ENCODE measurements around the gene ZBBX. TPM values are rescaled to one million over a fixed set of nuclear protein-coding genes. Genes with fewer than 3 reads are reported as not detected.

ZBBX gene
- polyA plus RNA-seq, 2 of the 4 experiments (the other 2 are of a cell fraction), result 0.05 TPM; not detected in 1

- H3K4me3 ChIP-seq, result no peak overlapping the region
- no peaks in the 10 kb centered on the region for H3K4me1 ChIP-seq
- FAIRE-seq, result no peak
- H3K4me2 ChIP-seq, result no peak overlapping the region
- ATAC-seq, result no peak
- no peak overlapping the region for H3K27ac ChIP-seq
- WGBS (ENCODE audit: missing lambda C conversion rate), result 10% methylated on average over 1 of the region's 1 CpG
- TF ChIP-seq CHD4 (IDR thresholded peaks at IDR 0.05; ENCODE audit: borderline replicate concordance), result no peak
- TF ChIP-seq SREBF2 (IDR thresholded peaks at IDR 0.05), result no peak
- TF ChIP-seq E2F6 (IDR thresholded peaks at IDR 0.05; ENCODE audit: borderline replicate concordance, low read depth), result no peak
- TF ChIP-seq EHMT2 (IDR thresholded peaks at IDR 0.05; ENCODE audit: low read depth), result no peak
- TF ChIP-seq HOXB5 (CRISPR knock-in tag; IDR thresholded peaks at IDR 0.05), result no peak
- TF ChIP-seq CBX8 (IDR thresholded peaks at IDR 0.05), result no peak
- no peak for TF ChIP-seq KDM1A (IDR thresholded peaks at IDR 0.05; ENCODE audit: low read depth)
- TF ChIP-seq BCL3 (IDR thresholded peaks at IDR 0.05), result no peak
- no peak for TF ChIP-seq ZNF302 (CRISPR knock-in tag; IDR thresholded peaks at IDR 0.05)
- no peak for TF ChIP-seq ZFP36 (IDR thresholded peaks at IDR 0.05; ENCODE audit: borderline replicate concordance, partially characterized antibody)
- no peak for TF ChIP-seq CTCF (IDR thresholded peaks at IDR 0.05)
- no peak for TF ChIP-seq PHF8 (IDR thresholded peaks at IDR 0.05; ENCODE audit: borderline replicate concordance, low read depth)
- TF ChIP-seq PBX3 (IDR thresholded peaks at IDR 0.05), result no peak
- no peak for TF ChIP-seq MAFK (IDR thresholded peaks at IDR 0.05; ENCODE audit: partially characterized antibody)
- no peak for TF ChIP-seq HES2 (IDR thresholded peaks at IDR 0.05)
- no peak for TF ChIP-seq CBX2 (IDR thresholded peaks at IDR 0.05; ENCODE audit: borderline replicate concordance, low read depth)
- TF ChIP-seq ELK1 (IDR thresholded peaks at IDR 0.05; ENCODE audit: low read depth, low read length), result no peak
- H3K9me3 ChIP-seq, result no peaks in the 10 kb centered on the region
- DNase-seq (ENCODE audit: low read depth in 1 of 2, low spot score in 1 of 2), result no peak
- ChIA-PET POLR2A (no interaction called here), CTCF (no interaction called here)
These were observed 74.7 kb downstream of the ZBBX start for GRCh38 chr3:167305340-167305890.

- TF ChIP-seq USF2 (IDR thresholded peaks at IDR 0.05), result no peak
- TF ChIP-seq E2F6 (IDR thresholded peaks at IDR 0.05; ENCODE audit: borderline replicate concordance, low read depth), result no peak
- no peak for TF ChIP-seq HOXB5 (CRISPR knock-in tag; IDR thresholded peaks at IDR 0.05)
- TF ChIP-seq SMC3 (IDR thresholded peaks at IDR 0.05), result no peak
- TF ChIP-seq RNF2 (IDR thresholded peaks at IDR 0.05; ENCODE audit: borderline replicate concordance, low read depth), result no peak
- TF ChIP-seq HMGXB4 (CRISPR knock-in tag; IDR thresholded peaks at IDR 0.05; ENCODE audit: borderline replicate concordance), result no peak
- DNase-seq (ENCODE audit: low read depth in 1 of 2, low spot score in 1 of 2) (peak in 1 of 2 experiments; percentile 0), ATAC-seq (no peak), FAIRE-seq (no peak)
- 6% methylated on average over 3 of the region's 3 CpGs for WGBS (ENCODE audit: missing lambda C conversion rate)
- no peaks in the 10 kb centered on the region for H3K4me1 ChIP-seq
- ChIA-PET POLR2A (no interaction called here), CTCF (no interaction called here)
- no peak overlapping the region for H3K4me2 ChIP-seq
- no peak overlapping the region for H3K4me3 ChIP-seq
- no peak overlapping the region for H3K27ac ChIP-seq
- no peaks in the 10 kb centered on the region for H3K9me3 ChIP-seq
These were observed 76.0 kb downstream of the ZBBX start for GRCh38 chr3:167304077-167304476.

Data from A549 (cell line).